ENCODE results near the gene TIMP3. TPM values are rescaled to one million over a fixed set of nuclear protein-coding genes. Genes with fewer than 3 reads are reported as not detected.

TIMP3 gene
- polyA plus RNA-seq, 1 of the 3 experiments (the other 2 are of a cell fraction), result 26.1 TPM

DNA sequence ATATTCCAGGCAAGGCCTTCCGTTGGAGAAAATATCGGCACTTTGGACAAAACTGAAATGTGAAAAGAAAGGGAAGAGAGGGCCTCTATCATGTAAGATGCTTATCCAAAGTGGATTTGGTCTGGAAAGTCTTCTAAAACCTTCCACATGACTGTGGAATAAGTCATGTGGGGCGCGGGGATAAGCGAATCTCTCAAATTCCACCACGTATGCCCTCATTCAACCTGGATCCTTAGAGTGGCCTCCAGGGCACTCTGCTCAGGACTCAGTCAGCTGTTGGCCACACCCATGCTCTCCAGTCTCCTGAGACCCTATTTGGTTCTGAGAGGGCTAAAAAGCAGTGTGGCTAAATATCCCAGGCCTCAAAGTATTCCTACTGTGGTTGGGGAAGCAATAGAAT, 2.0 kb upstream of the TIMP3 start (continued):
- TF ChIP-seq REST (IDR thresholded peaks at IDR 0.05; ENCODE audit: low read depth, low read length), result no peak

- POLR2A ChIA-PET, result no interaction called here
Measured at GRCh38 chr22:32800158-32800882, 1.2 kb upstream of the TIMP3 start.

More at GRCh38 chr22:32800158-32800882, 1.2 kb upstream of the TIMP3 start:
- Histone ChIP-seq H3K27ac (ENCODE audit: low read depth in 2 of 2, low read length in 1 of 2) (no peak overlapping the region), H3K27me3 (ENCODE audit: insufficient read depth) (no peaks in the 10 kb centered on the region), H3K4me1 (ENCODE audit: control insufficient read depth in 1 of 2, insufficient read depth in 2 of 2, low read depth in 1 of 2, low read length in 1 of 2) (peaks cover 8 to 33% of the 10 kb centered on the region in 2 experiments; a peak in 3 of 4 replicates), H2AFZ (ENCODE audit: low read depth) (no peak overlapping the region), H3K4me3 (ENCODE audit: low read depth in 2 of 2, low read length in 1 of 2) (no peak overlapping the region), H3K9me2 (no peaks in the 10 kb centered on the region), H3K9me3 (no peaks in the 10 kb centered on the region), H3K4me2 (no peak overlapping the region), H4K20me1 (ENCODE audit: insufficient read depth) (0 out of 2 replicates have a peak, but pooled peaks cover 11% of the 10 kb centered on the region), H3F3A (replicated peaks; ENCODE audit: insufficient read depth) (no peaks in the 10 kb centered on the region), H3K79me2 (ENCODE audit: insufficient read depth) (peaks cover 11% of the 10 kb centered on the region; the same call in 1 of the 2 replicates), H3K36me3 (replicated peaks in 1 of 2; ENCODE audit: control insufficient read depth in 1 of 2, insufficient read depth in 2 of 2, low read length in 1 of 2) (no peaks in the 10 kb centered on the region), H3K9ac (no peak overlapping the region)
- CTCF ChIA-PET, result interaction anchor here (0.9 to 12.7 kb wide), 8 partner anchors 10 to 270 kb away, joined by 3 to 93 read pairs (median 6); no protein-coding TSS in a partner anchor
- no peak for TF ChIP-seq TAF1 (IDR thresholded peaks at IDR 0.05; ENCODE audit: borderline replicate concordance, low read depth, low read length)
- no peak for TF ChIP-seq EP300 (IDR thresholded peaks at IDR 0.05; ENCODE audit: borderline replicate concordance in 1 of 2, low read depth in 1 of 2, low read length in 1 of 2)
- TF ChIP-seq FOXJ3 (CRISPR knock-in tag; IDR thresholded peaks at IDR 0.05), result no peak
- TF ChIP-seq POLR2AphosphoS5 (IDR thresholded peaks at IDR 0.05; ENCODE audit: low read depth, low read length), result no peak
- no peak for TF ChIP-seq USF1 (IDR thresholded peaks at IDR 0.05; ENCODE audit: borderline replicate concordance, low read depth)
- TF ChIP-seq RFX5 (IDR thresholded peaks at IDR 0.05; ENCODE audit: low read length), result no peak
- TF ChIP-seq ELF1 (IDR thresholded peaks at IDR 0.05), result no peak
- no peak for TF ChIP-seq CHD2 (IDR thresholded peaks at IDR 0.05; ENCODE audit: low read length, partially characterized antibody)
- TF ChIP-seq REST (IDR thresholded peaks at IDR 0.05; ENCODE audit: low read depth, low read length), result no peak
- no peak for TF ChIP-seq FOXM1 (IDR thresholded peaks at IDR 0.05; ENCODE audit: low read depth)
- no peak for TF ChIP-seq JUND (IDR thresholded peaks at IDR 0.05)
- TF ChIP-seq SMC3 (IDR thresholded peaks at IDR 0.05; ENCODE audit: low read depth, low read length), result no peak
- TF ChIP-seq EZH2phosphoT487 (IDR thresholded peaks at IDR 0.05; ENCODE audit: borderline replicate concordance, low read depth), result no peak
- no peak for TF ChIP-seq MAX (IDR thresholded peaks at IDR 0.05; ENCODE audit: low read depth)
- TF ChIP-seq RXRA (IDR thresholded peaks at IDR 0.05; ENCODE audit: borderline replicate concordance, low read depth), result no peak
- no peak for TF ChIP-seq TCF12 (IDR thresholded peaks at IDR 0.05)
- TF ChIP-seq GATA2 (CRISPR knock-in tag; IDR thresholded peaks at IDR 0.05), result no peak
- TF ChIP-seq YY1 (IDR thresholded peaks at IDR 0.05; ENCODE audit: low read depth), result no peak
- TF ChIP-seq MXI1 (IDR thresholded peaks at IDR 0.05; ENCODE audit: low read depth, low read length), result no peak
- no peak for TF ChIP-seq RCOR1 (IDR thresholded peaks at IDR 0.05; ENCODE audit: low read length)
- WGBS (ENCODE audit: low lambda C conversion rate), result 86% methylated on average over 8 of the region's 8 CpGs
- DNase-seq, result no peak

Measured in SK-N-SH (cell line).